Tibial nerve (tissue), 4 donors: ENCODE results near the gene CTNNA2. TPM values are rescaled to one million over a fixed set of nuclear protein-coding genes. Genes with fewer than 3 reads are reported as not detected.

Source experiments
- DNase-seq, 2 donors: peaks; one replicate each; pipeline ENCODE4 v3.0.0-alpha.2; 2019; ENCODE audit warnings: low spot score in 2 of 2
- H3K27ac ChIP-seq, 4 donors: fragments of 200-600 bp; sonication (generic) in 3 of 4; one replicate each; pipeline ENCODE4 v1.5.1; 2017 to 2019; ENCODE audit warnings: mild to moderate bottlenecking in 1 of 4
- H3K27me3 ChIP-seq, 2 donors: fragments of 200-600 bp; sonication (generic) in 1 of 2; one replicate each; pipeline versions ENCODE4 v1.5.1 to v1.6.0; 2017 to 2019
- H3K36me3 ChIP-seq, 3 donors: fragments of 200-600 bp; sonication (generic); one replicate each; pipeline ENCODE4 v1.5.1; 2018 to 2019
- H3K4me1 ChIP-seq, 4 donors: fragments of 200-600 bp; sonication (generic) in 3 of 4; one replicate each; pipeline ENCODE4 v1.5.1; 2017 to 2019
- H3K4me3 ChIP-seq, 4 donors: fragments of 200-600 bp; sonication (generic) in 3 of 4; one replicate each; pipeline ENCODE4 v1.5.1; 2017 to 2019; ENCODE audit warnings: mild to moderate bottlenecking in 1 of 4, moderate library complexity in 1 of 4
- H3K9me3 ChIP-seq, 4 donors: fragments of 200-600 bp; sonication (generic) in 3 of 4; one replicate each; pipeline ENCODE4 v1.5.1; 2017 to 2019
- CTCF ChIP-seq, 5 experiments: fragments of 200-600 bp in 3 of 5; fragments of 450-650 bp in 2 of 5; sonication (generic) in 3 of 5; IDR thresholded peaks; one replicate each; pipeline ENCODE4 v1.5.1; 2016 to 2019; ENCODE audit warnings: antibody characterized with exemption in 5 of 5, mild to moderate bottlenecking in 3 of 5, moderate library complexity in 2 of 5
- EP300 ChIP-seq, 2 donors: sonication (generic); formaldehyde crosslinking; IDR thresholded peaks; one replicate each; pipeline ENCODE4 v1.6.1; 2017; ENCODE audit warnings: antibody characterized with exemption in 2 of 2, mild to moderate bottlenecking in 1 of 2
- POLR2A ChIP-seq, 2 donors: fragments of 450-650 bp; IDR thresholded peaks; one replicate each; pipeline ENCODE4 v1.6.1; 2017; ENCODE audit warnings: antibody characterized with exemption in 2 of 2, mild to moderate bottlenecking in 2 of 2, moderate library complexity in 2 of 2
- WGBS, 2 donors: methylation state at CpG; one replicate each; pipeline ENCODE4 v1.1.5; 2018; 5-methylcytosine and 5-hydroxymethylcytosine counted together
- total RNA-seq, 4 donors: library from RNA; depleted of rRNA; stranded (reverse); fragments of >200 nt; gene quantifications; one replicate each; pipeline ENCODE4 v1.1.0, GENCODE V29; 2016

Gene CTNNA2
- total RNA-seq, 4 donors from 2014 or later: 0.39 to 3.3 (median 0.75) TPM

GRCh38 chr2:80186262-80186661 lies 673.4 kb downstream of the CTNNA2 start:
- no peak for DNase-seq
- Histone ChIP-seq H3K9me3 (peaks cover 0 to 5% (median 0%) of the 10 kb centered on the region in 4 donors), H3K4me1 (no peaks in the 10 kb centered on the region), H3K27ac (no peak overlapping the region), H3K4me3 (no peak overlapping the region), H3K27me3 (no peaks in the 10 kb centered on the region), H3K36me3 (no peaks in the 10 kb centered on the region)
- no peak for TF ChIP-seq POLR2A (IDR thresholded peaks at IDR 0.05)
- no peak for TF ChIP-seq EP300 (IDR thresholded peaks at IDR 0.05)
- no peak for TF ChIP-seq CTCF (IDR thresholded peaks at IDR 0.05)
- WGBS, 2 donors: 83 to 85% methylated on average over 2 of the region's 2 CpGs

- H3K27me3 ChIP-seq: no peaks in the 10 kb centered on the region
- peaks cover 0 to 3% (median 0%) of the 10 kb centered on the region in 4 donors for H3K9me3 ChIP-seq
- no peaks in the 10 kb centered on the region for H3K4me1 ChIP-seq
- 70 to 76% methylated on average over 5 of the region's 5 CpGs for WGBS, 2 donors
- no peak overlapping the region for H3K4me3 ChIP-seq
- no peaks in the 10 kb centered on the region for H3K36me3 ChIP-seq
- no peak overlapping the region for H3K27ac ChIP-seq
- DNase-seq: no peak
- TF ChIP-seq POLR2A (IDR thresholded peaks at IDR 0.05) (no peak), CTCF (IDR thresholded peaks at IDR 0.05) (no peak), EP300 (IDR thresholded peaks at IDR 0.05) (no peak)
These were observed 674.3 kb downstream of the CTNNA2 start for GRCh38 chr2:80187156-80187555.

GRCh38 chr2:80190166-80190565 lies 677.3 kb downstream of the CTNNA2 start:
- Histone ChIP-seq H3K27ac (no peak overlapping the region), H3K4me3 (no peak overlapping the region), H3K36me3 (no peaks in the 10 kb centered on the region), H3K9me3 (peaks cover 0 to 3% (median 0%) of the 10 kb centered on the region in 4 donors), H3K4me1 (no peaks in the 10 kb centered on the region), H3K27me3 (no peaks in the 10 kb centered on the region)
- no peak for DNase-seq
- TF ChIP-seq POLR2A (IDR thresholded peaks at IDR 0.05): no peak
- no peak for TF ChIP-seq CTCF (IDR thresholded peaks at IDR 0.05)
- no peak for TF ChIP-seq EP300 (IDR thresholded peaks at IDR 0.05)
- 81 to 96% methylated on average over 5 of the region's 5 CpGs for WGBS, 2 donors

- no peak for DNase-seq
- Histone ChIP-seq H3K4me1 (no peaks in the 10 kb centered on the region), H3K36me3 (no peaks in the 10 kb centered on the region), H3K27me3 (no peaks in the 10 kb centered on the region), H3K9me3 (peaks cover 0 to under 1% (median 0%) of the 10 kb centered on the region in 4 donors), H3K4me3 (no peak overlapping the region), H3K27ac (no peak overlapping the region)
- TF ChIP-seq CTCF (IDR thresholded peaks at IDR 0.05): no peak
- TF ChIP-seq POLR2A (IDR thresholded peaks at IDR 0.05): no peak
- TF ChIP-seq EP300 (IDR thresholded peaks at IDR 0.05): no peak
These were observed 680.7 kb downstream of the CTNNA2 start for GRCh38 chr2:80193566-80193965.

- Histone ChIP-seq H3K27ac (no peak overlapping the region), H3K4me3 (no peak overlapping the region), H3K4me1 (no peaks in the 10 kb centered on the region), H3K36me3 (no peaks in the 10 kb centered on the region), H3K27me3 (no peaks in the 10 kb centered on the region), H3K9me3 (no peaks in the 10 kb centered on the region)
- DNase-seq: no peak
- no peak for TF ChIP-seq POLR2A (IDR thresholded peaks at IDR 0.05)
- 49 to 65% methylated on average over 2 of the region's 2 CpGs for WGBS, 2 donors
These were observed 682.2 kb downstream of the CTNNA2 start for GRCh38 chr2:80195034-80195433.

GRCh38 chr2:80198042-80198441 lies 685.2 kb downstream of the CTNNA2 start:
- H3K27me3 ChIP-seq: no peaks in the 10 kb centered on the region
- no peak overlapping the region for H3K27ac ChIP-seq
- no peaks in the 10 kb centered on the region for H3K9me3 ChIP-seq
- DNase-seq: no peak
- WGBS, 2 donors: 80 to 81% methylated on average over 2 of the region's 2 CpGs
- no peak overlapping the region for H3K4me3 ChIP-seq
- H3K36me3 ChIP-seq: no peaks in the 10 kb centered on the region
- TF ChIP-seq POLR2A (IDR thresholded peaks at IDR 0.05) (no peak), EP300 (IDR thresholded peaks at IDR 0.05) (no peak), CTCF (IDR thresholded peaks at IDR 0.05) (no peak)
- no peaks in the 10 kb centered on the region for H3K4me1 ChIP-seq
